Brain microvascular endothelial cell (primary cell): ENCODE data around the gene PCBP1.
"Not testable (repeated sequence)": the region's sequence is repeated elsewhere in the genome, so short reads cannot be mapped to it uniquely, and the experiment has no call there.

ENCODE experiments used
- DNase-seq: peaks from one replicate; pipeline ENCODE4 v3.0.0-alpha.2; 2020
- H3K27ac ChIP-seq: fragments of 250-450 bp; sonication (Bioruptor Pico); 2 replicates; pipeline ENCODE4 v1.5.1; 2020; ENCODE audit warnings: mild to moderate bottlenecking, moderate library complexity
- H3K27me3 ChIP-seq: fragments of 250-450 bp; sonication (Bioruptor Pico); replicated peaks from 2 replicates; pipeline ENCODE4 v1.5.1; 2020; ENCODE audit warnings: mild to moderate bottlenecking
- H3K36me3 ChIP-seq: fragments of 250-450 bp; sonication (Bioruptor Pico); replicated peaks from 2 replicates; pipeline ENCODE4 v1.5.1; 2020; ENCODE audit warnings: mild to moderate bottlenecking
- H3K4me3 ChIP-seq: 2 replicates; pipeline ENCODE4 v1.5.1; 2011; ENCODE audit warnings: low read depth, mild to moderate bottlenecking, control low read depth, low read length, moderate library complexity
- CTCF ChIP-seq: IDR thresholded peaks from 2 replicates; pipeline ENCODE4 v1.5.1; 2011; ENCODE audit warnings: low read depth, mild to moderate bottlenecking, moderate library complexity, low read length, control low read depth, inconsistent platforms; ENCODE audit errors: missing control alignments
- in situ Hi-C: cut with HindIII; loops from 2 replicates; pipeline ENCODE4 v1.10.0; 2017; ENCODE audit warnings: low sequenced_read_pairs, low pct_ligation_motif_present

PCBP1 gene

GRCh38 chr2:70098032-70098431 is 10.8 kb downstream of the PCBP1 start:
- H3K4me3 ChIP-seq = no peak overlapping the region
- in situ Hi-C loops = loop anchor here (25.0 kb wide), 1 partner anchor 161 kb away; no protein-coding TSS in a partner anchor
- no peak for DNase-seq
- H3K27me3 ChIP-seq = no peaks in the 10 kb centered on the region
- no peak for TF ChIP-seq CTCF
- H3K36me3 ChIP-seq = no peaks in the 10 kb centered on the region
- H3K27ac ChIP-seq = no peak overlapping the region

- Histone ChIP-seq H3K36me3 (no peaks in the 10 kb centered on the region), H3K27ac (no peak overlapping the region), H3K4me3 (no peak overlapping the region), H3K27me3 (no peaks in the 10 kb centered on the region)
- in situ Hi-C loops = loop anchor here (25.0 kb wide), 1 partner anchor 162 kb away; no protein-coding TSS in a partner anchor
- no peak for TF ChIP-seq CTCF
- no peak for DNase-seq
Measured at GRCh38 chr2:70099270-70099669, 12.0 kb downstream of the PCBP1 start.

- no peak overlapping the region for H3K27ac ChIP-seq
- in situ Hi-C loops = no loop called here
- TF ChIP-seq CTCF = no peak
Measured at GRCh38 chr2:70101174-70101573, 13.9 kb downstream of the PCBP1 start.

GRCh38 chr2:70101686-70102085 is 14.4 kb downstream of the PCBP1 start:
- H3K27me3 ChIP-seq, DNase-seq, in situ Hi-C loops, H3K4me3 ChIP-seq, H3K27ac ChIP-seq, H3K36me3 ChIP-seq: not testable (repeated sequence)

More at GRCh38 chr2:70101174-70101573, 13.9 kb downstream of the PCBP1 start:
- no peaks in the 10 kb centered on the region for H3K27me3 ChIP-seq
- no peaks in the 10 kb centered on the region for H3K36me3 ChIP-seq
- H3K4me3 ChIP-seq = no peak overlapping the region
- no peak for DNase-seq

- in situ Hi-C loops, H3K4me3 ChIP-seq, H3K27ac ChIP-seq, DNase-seq, H3K36me3 ChIP-seq, H3K27me3 ChIP-seq: not testable (repeated sequence)
Measured at GRCh38 chr2:70102323-70102905, 15.1 kb downstream of the PCBP1 start.

- H3K27me3 ChIP-seq = no peaks in the 10 kb centered on the region
- no peaks in the 10 kb centered on the region for H3K36me3 ChIP-seq
- H3K4me3 ChIP-seq = no peak overlapping the region
- no peak for TF ChIP-seq CTCF
- H3K27ac ChIP-seq = no peak overlapping the region
- in situ Hi-C loops = no loop called here
- DNase-seq = no peak
Measured at GRCh38 chr2:70103531-70104061, 16.3 kb downstream of the PCBP1 start.
